Natural killer cell (primary cell): Measurements from ENCODE around the gene ART4. TPM values are rescaled to one million over a fixed set of nuclear protein-coding genes. Genes with fewer than 3 reads are reported as not detected.

Experiments used
- ATAC-seq, 3 donors: fragments of 150-1000 bp in 2 of 3; fragments of 200-7000 bp in 1 of 3; cut with Tn5 transposase; 1 replicate in 1 of 3; 2 replicates in 2 of 3; pipeline ENCODE4 v1.10.0; 2021; ENCODE audit warnings: mild to moderate bottlenecking in 2 of 3, moderate library complexity in 2 of 3
- DNase-seq, 2 donors: peaks; one replicate each; pipeline versions ENCODE4 v3.0.0 to v3.0.0-alpha.2; 2013 to 2021; ENCODE audit warnings: mixed read lengths in 1 of 2
- H3K27ac ChIP-seq: one replicate; pipeline ENCODE4 v1.5.1; 2013; ENCODE audit warnings: mild to moderate bottlenecking, low read length
- H3K27me3 ChIP-seq: one replicate; pipeline ENCODE4 v1.6.1; 2013; ENCODE audit warnings: low read length; ENCODE audit not compliant: control insufficient read depth, insufficient read depth
- H3K36me3 ChIP-seq: one replicate; pipeline ENCODE4 v1.6.1; 2013; ENCODE audit warnings: low read length; ENCODE audit not compliant: control insufficient read depth, insufficient read depth
- H3K4me1 ChIP-seq: one replicate; pipeline ENCODE4 v1.6.1; 2013; ENCODE audit warnings: low read length; ENCODE audit not compliant: control insufficient read depth, insufficient read depth
- H3K4me3 ChIP-seq: one replicate; pipeline ENCODE4 v1.5.1; 2013; ENCODE audit warnings: low read length
- H3K9me3 ChIP-seq: one replicate; pipeline ENCODE4 v1.6.1; 2013; ENCODE audit warnings: low read length; ENCODE audit not compliant: control insufficient read depth, insufficient read depth
- H3K27ac Mint-ChIP-seq, 2 donors: one replicate each; pipeline ENCODE4 v1.8.0; 2022; ENCODE audit warnings: mild to moderate bottlenecking in 2 of 2, mixed read lengths in 2 of 2, moderate library complexity in 1 of 2
- H3K27me3 Mint-ChIP-seq, 2 donors: one replicate each; pipeline ENCODE4 v1.8.0; 2022; ENCODE audit warnings: low read depth in 2 of 2, mixed read lengths in 2 of 2
- H3K36me3 Mint-ChIP-seq: one replicate; pipeline ENCODE4 v1.8.0; 2022; ENCODE audit warnings: mixed read lengths
- H3K4me1 Mint-ChIP-seq, 2 donors: one replicate each; pipeline ENCODE4 v1.8.0; 2022; ENCODE audit warnings: mixed read lengths in 2 of 2
- H3K4me3 Mint-ChIP-seq: one replicate; pipeline ENCODE4 v1.8.0; 2022; ENCODE audit warnings: mild to moderate bottlenecking, moderate library complexity, mixed read lengths
- H3K9me3 Mint-ChIP-seq, 2 donors: one replicate each; pipeline ENCODE4 v1.8.0; 2022; ENCODE audit warnings: mixed read lengths in 2 of 2
- WGBS: methylation state at CpG from one replicate; pipeline ENCODE4 v1.1.7; 2013; ENCODE audit warnings: missing lambda C conversion rate; ENCODE audit not compliant: insufficient coverage; 5-methylcytosine and 5-hydroxymethylcytosine counted together
- intact Hi-C: fragments of 100-400 bp; cut with micrococcal nuclease; formaldehyde crosslinking; loops from one replicate; pipeline ENCODE4 v1.14.2; 2022
- total RNA-seq, 4 donors: library from RNA; stranded (reverse); fragments of 120-200 nt in 1 of 4; gene quantifications; one replicate each; pipeline versions ENCODE4 v1.2.3 to v1.2.4, GENCODE V29; 2013 to 2022
- TF ChIP-seq, protein P1 (sequence below): fragments of 200-600 bp; IDR thresholded peaks from one replicate; pipeline ENCODE4 v1.8.0; 2022; ENCODE audit warnings: antibody characterized with exemption

ART4 gene
- total RNA-seq, 3 donors from 2014 or later (not counting 1 experiment from before 2014, with no cell fraction given): not detected

DNA sequence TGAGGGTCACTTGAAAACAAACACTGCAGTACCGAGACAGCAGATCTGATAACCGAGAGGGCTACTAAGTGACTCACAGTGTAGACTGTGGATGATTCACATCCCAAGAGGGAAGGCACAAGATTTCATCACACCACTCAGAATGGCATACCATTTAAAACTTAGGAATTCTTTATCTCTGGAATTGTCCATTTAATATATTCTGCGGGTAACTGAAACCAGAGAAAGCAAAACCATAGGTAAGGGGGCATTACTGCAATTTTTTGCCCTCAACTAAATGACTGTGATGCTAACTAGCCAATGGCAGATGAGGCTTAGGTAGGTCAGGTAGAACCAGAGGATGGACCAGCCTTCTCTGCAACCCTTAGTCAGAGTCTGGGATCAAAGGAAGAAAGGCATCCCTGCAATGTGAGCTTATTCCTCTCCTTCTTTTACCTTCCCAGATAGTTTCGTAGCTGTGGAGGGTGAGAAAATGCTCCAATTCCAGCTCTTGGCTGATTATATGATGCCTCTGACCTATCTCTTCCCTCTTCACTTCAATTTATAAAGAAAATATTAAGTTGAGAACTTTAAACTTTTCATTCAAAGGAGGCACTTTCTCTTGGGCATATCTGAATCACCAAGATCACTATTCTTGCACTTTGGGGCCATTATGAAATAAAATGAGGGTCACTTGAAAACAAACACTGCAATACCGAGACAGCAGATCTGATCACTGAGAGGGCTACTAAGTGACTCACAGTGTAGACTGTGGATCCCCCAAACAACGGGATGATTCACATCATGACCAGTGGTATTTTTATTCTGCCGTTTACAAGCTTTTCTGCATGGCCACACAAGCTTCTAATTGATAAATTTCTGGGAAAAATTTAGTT lies 6.8 kb downstream of the ART4 start:
- TF ChIP-seq, protein P1, sequence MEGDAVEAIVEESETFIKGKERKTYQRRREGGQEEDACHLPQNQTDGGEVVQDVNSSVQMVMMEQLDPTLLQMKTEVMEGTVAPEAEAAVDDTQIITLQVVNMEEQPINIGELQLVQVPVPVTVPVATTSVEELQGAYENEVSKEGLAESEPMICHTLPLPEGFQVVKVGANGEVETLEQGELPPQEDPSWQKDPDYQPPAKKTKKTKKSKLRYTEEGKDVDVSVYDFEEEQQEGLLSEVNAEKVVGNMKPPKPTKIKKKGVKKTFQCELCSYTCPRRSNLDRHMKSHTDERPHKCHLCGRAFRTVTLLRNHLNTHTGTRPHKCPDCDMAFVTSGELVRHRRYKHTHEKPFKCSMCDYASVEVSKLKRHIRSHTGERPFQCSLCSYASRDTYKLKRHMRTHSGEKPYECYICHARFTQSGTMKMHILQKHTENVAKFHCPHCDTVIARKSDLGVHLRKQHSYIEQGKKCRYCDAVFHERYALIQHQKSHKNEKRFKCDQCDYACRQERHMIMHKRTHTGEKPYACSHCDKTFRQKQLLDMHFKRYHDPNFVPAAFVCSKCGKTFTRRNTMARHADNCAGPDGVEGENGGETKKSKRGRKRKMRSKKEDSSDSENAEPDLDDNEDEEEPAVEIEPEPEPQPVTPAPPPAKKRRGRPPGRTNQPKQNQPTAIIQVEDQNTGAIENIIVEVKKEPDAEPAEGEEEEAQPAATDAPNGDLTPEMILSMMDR: no peak
- Histone ChIP-seq H3K4me3 (no peak overlapping the region), H3K4me1 (no peaks in the 10 kb centered on the region), H3K27ac (no peak overlapping the region), H3K9me3 (no peaks in the 10 kb centered on the region), H3K36me3 (no peaks in the 10 kb centered on the region), H3K27me3 (peaks cover 16% of the 10 kb centered on the region)
- no peak for ATAC-seq
- Mint-ChIP-seq H3K4me3 (no peak overlapping the region), H3K27ac (no peak overlapping the region), H3K27me3 (peaks cover 25 to 41% of the 10 kb centered on the region in 2 donors), H3K4me1 (no peaks in the 10 kb centered on the region), H3K9me3 (no peaks in the 10 kb centered on the region), H3K36me3 (no peaks in the 10 kb centered on the region)
- intact Hi-C loops: no loop called here
- 84% methylated on average over 6 of the region's 7 CpGs for WGBS
- no peak for DNase-seq

DNA sequence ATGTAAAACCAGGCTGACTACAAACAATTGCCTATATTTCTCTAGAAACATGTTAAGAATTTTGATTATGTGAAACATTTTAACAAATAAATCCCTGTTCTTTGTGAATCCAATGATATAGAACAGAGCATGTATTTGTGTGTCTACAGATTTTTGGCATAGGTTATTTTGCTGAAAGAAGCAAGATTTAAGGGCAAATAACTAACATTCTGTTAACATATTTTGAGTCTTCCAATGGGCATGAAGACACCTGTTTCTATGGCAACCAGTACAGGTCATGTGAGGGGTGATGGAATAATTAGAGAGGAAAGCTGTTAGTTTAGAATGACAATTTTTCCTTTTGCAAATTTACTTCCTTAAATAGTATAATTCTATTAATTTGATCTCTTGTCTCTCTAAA lies 8.8 kb downstream of the ART4 start:
- H3K9me3 Mint-ChIP-seq: no peaks in the 10 kb centered on the region
- no peak overlapping the region for H3K27ac Mint-ChIP-seq
- H3K4me3 ChIP-seq: no peak overlapping the region
- H3K27ac ChIP-seq: no peak overlapping the region
- H3K4me1 Mint-ChIP-seq: no peaks in the 10 kb centered on the region
- H3K27me3 Mint-ChIP-seq: peaks cover 26 to 45% of the 10 kb centered on the region in 2 donors
- TF ChIP-seq, protein P1: no peak
- H3K27me3 ChIP-seq: peaks cover 16% of the 10 kb centered on the region
- no peak for ATAC-seq
- no peak overlapping the region for H3K4me3 Mint-ChIP-seq
- no peak for DNase-seq
- H3K36me3 Mint-ChIP-seq: no peaks in the 10 kb centered on the region
- H3K9me3 ChIP-seq: no peaks in the 10 kb centered on the region
- no peaks in the 10 kb centered on the region for H3K4me1 ChIP-seq
- intact Hi-C loops: no loop called here
- no peaks in the 10 kb centered on the region for H3K36me3 ChIP-seq

DNA sequence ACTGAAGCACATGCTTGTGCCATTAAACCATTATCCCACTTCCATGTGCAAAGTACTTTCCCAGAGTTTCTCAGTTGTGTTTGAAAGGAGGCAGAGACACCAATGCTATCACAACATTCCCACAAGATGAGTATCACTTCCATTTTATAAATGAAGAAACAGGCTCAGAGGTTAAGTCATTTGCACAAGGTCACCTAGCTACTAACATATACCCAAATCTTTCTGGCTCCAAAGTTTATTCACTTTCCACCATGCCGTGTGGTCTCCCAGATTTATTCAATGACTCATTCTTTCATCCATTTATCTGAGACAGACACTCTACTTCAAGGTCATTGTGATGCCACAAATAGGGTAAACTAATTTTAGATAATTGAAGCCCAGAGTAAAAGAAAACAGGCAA lies 9.4 kb downstream of the ART4 start:
- Mint-ChIP-seq H3K4me1 (no peaks in the 10 kb centered on the region), H3K27ac (no peak overlapping the region), H3K9me3 (no peaks in the 10 kb centered on the region), H3K4me3 (no peak overlapping the region), H3K27me3 (peaks cover 21 to 45% of the 10 kb centered on the region in 2 donors), H3K36me3 (no peaks in the 10 kb centered on the region)
- ATAC-seq (no peak), DNase-seq (no peak)
- H3K4me1 ChIP-seq: no peaks in the 10 kb centered on the region
- WGBS: 100% methylated on average over 1 of the region's 1 CpG
- H3K4me3 ChIP-seq: no peak overlapping the region
- TF ChIP-seq, protein P1: no peak
- intact Hi-C loops: no loop called here
- no peaks in the 10 kb centered on the region for H3K9me3 ChIP-seq
- peaks cover 16% of the 10 kb centered on the region for H3K27me3 ChIP-seq
- H3K36me3 ChIP-seq: no peaks in the 10 kb centered on the region
- H3K27ac ChIP-seq: no peak overlapping the region

DNA sequence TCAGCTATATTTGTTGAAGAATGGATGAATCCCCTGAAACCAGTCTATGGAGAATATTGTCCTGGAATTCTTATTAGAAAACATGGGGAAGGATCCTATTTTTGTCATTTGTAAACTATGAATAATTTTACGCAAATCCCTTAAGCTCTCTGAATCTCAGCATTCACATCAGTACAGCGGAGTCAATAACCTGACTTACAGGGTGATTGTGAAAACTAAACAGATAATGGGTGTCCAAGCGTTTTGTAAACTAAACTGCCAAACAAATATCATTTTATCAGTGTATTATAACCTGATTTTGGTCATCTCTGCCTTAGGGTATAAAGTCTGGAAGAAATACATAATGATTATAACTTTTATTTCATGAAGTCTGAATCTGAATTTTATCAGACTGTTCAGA lies 10.0 kb downstream of the ART4 start:
- H3K36me3 ChIP-seq: no peaks in the 10 kb centered on the region
- WGBS: 100% methylated on average over 2 of the region's 3 CpGs
- H3K4me1 Mint-ChIP-seq: no peaks in the 10 kb centered on the region
- H3K36me3 Mint-ChIP-seq: no peaks in the 10 kb centered on the region
- H3K27me3 Mint-ChIP-seq: peaks cover 24 to 45% of the 10 kb centered on the region in 2 donors
- H3K4me3 ChIP-seq: no peak overlapping the region
- H3K27ac ChIP-seq: no peak overlapping the region
- H3K4me1 ChIP-seq: no peaks in the 10 kb centered on the region
- no peaks in the 10 kb centered on the region for H3K9me3 ChIP-seq
- no peaks in the 10 kb centered on the region for H3K9me3 Mint-ChIP-seq
- TF ChIP-seq, protein P1: no peak
- ATAC-seq (no peak), DNase-seq (no peak)
- H3K27ac Mint-ChIP-seq: no peak overlapping the region
- H3K27me3 ChIP-seq: peaks cover 14% of the 10 kb centered on the region
- intact Hi-C loops: no loop called here
- H3K4me3 Mint-ChIP-seq: no peak overlapping the region
